Suprapubic skin (tissue), 4 donors: ENCODE measurements around the gene CYSLTR2.

Source experiments
- CTCF ChIP-seq, 2 donors: fragments of 200-600 bp in 1 of 2; fragments of 450-650 bp in 1 of 2; sonication (generic) in 1 of 2; IDR thresholded peaks; one replicate each; pipeline ENCODE4 v1.5.1; 2016 to 2019; ENCODE audit warnings: antibody characterized with exemption in 2 of 2, mild to moderate bottlenecking in 1 of 2, moderate library complexity in 1 of 2
- EP300 ChIP-seq: sonication (generic); formaldehyde crosslinking; IDR thresholded peaks from one replicate; pipeline ENCODE4 v1.6.1; 2017; ENCODE audit warnings: antibody characterized with exemption
- POLR2A ChIP-seq, 2 donors: fragments of 450-650 bp; IDR thresholded peaks; one replicate each; pipeline ENCODE4 v1.6.1; 2017; ENCODE audit warnings: antibody characterized with exemption in 2 of 2, mild to moderate bottlenecking in 2 of 2, moderate library complexity in 2 of 2
- POLR2AphosphoS5 ChIP-seq, 3 donors: sonication (generic); formaldehyde crosslinking; IDR thresholded peaks; one replicate each; pipeline ENCODE4 v1.6.1; 2017; ENCODE audit warnings: antibody characterized with exemption in 3 of 3

- TF ChIP-seq POLR2A (IDR thresholded peaks at IDR 0.05) (no peak), EP300 (no peak), CTCF (IDR thresholded peaks at IDR 0.05) (no peak), POLR2AphosphoS5 (IDR thresholded peaks at IDR 0.05) (no peak)
Measured at GRCh38 chr13:48652851-48653471, 768 bp upstream of the CYSLTR2 start.
